ENCODE results near the gene FBXO8. TPM values are rescaled to one million over a fixed set of nuclear protein-coding genes. Genes with fewer than 3 reads are reported as not detected.

FBXO8 gene
- total RNA-seq, 1 donor from 2014 or later = 39.1 TPM

GRCh38 chr4:174198396-174198795 is 85.1 kb downstream of the FBXO8 start:
- intact Hi-C loops (cut with DNase I) = no loop called here
- Histone ChIP-seq H3K27ac (no peak overlapping the region), H3K4me1 (no peaks in the 10 kb centered on the region), H3K9me3 (no peaks in the 10 kb centered on the region), H3K36me3 (no peaks in the 10 kb centered on the region), H3K4me3 (no peak overlapping the region), H3K27me3 (ENCODE audit: low read depth) (peaks cover 23% of the 10 kb centered on the region)
- DNase-seq (no peak), ATAC-seq (no peak)
- TF ChIP-seq CTCF (IDR thresholded peaks at IDR 0.05) = no peak

GRCh38 chr4:174193438-174194374 is 89.8 kb downstream of the FBXO8 start:
- Histone ChIP-seq H3K36me3 (no peaks in the 10 kb centered on the region), H3K27me3 (ENCODE audit: low read depth) (no peaks in the 10 kb centered on the region), H3K27ac (no peak overlapping the region), H3K4me3 (no peak overlapping the region), H3K9me3 (no peaks in the 10 kb centered on the region), H3K4me1 (no peaks in the 10 kb centered on the region)
- intact Hi-C loops (cut with DNase I) = no loop called here
- ATAC-seq = no peak
- TF ChIP-seq CTCF (IDR thresholded peaks at IDR 0.05) = no peak
- DNase-seq = no peak

- ATAC-seq (no peak), DNase-seq (no peak)
- Histone ChIP-seq H3K4me3 (no peak overlapping the region), H3K27ac (no peak overlapping the region), H3K27me3 (ENCODE audit: low read depth) (no peaks in the 10 kb centered on the region), H3K9me3 (no peaks in the 10 kb centered on the region), H3K4me1 (no peaks in the 10 kb centered on the region), H3K36me3 (no peaks in the 10 kb centered on the region)
- intact Hi-C loops (cut with DNase I) = no loop called here
- TF ChIP-seq CTCF (IDR thresholded peaks at IDR 0.05) = no peak
Observed at GRCh38 chr4:174192943-174193342, 90.5 kb downstream of the FBXO8 start.

GRCh38 chr4:174190832-174191500 is 92.5 kb downstream of the FBXO8 start:
- DNase-seq (no peak), ATAC-seq (no peak)
- Histone ChIP-seq H3K27ac (no peak overlapping the region), H3K4me1 (no peaks in the 10 kb centered on the region), H3K27me3 (ENCODE audit: low read depth) (no peaks in the 10 kb centered on the region), H3K9me3 (no peaks in the 10 kb centered on the region), H3K36me3 (no peaks in the 10 kb centered on the region), H3K4me3 (no peak overlapping the region)
- no peak for TF ChIP-seq CTCF (IDR thresholded peaks at IDR 0.05)
- intact Hi-C loops (cut with DNase I) = no loop called here

GRCh38 chr4:174189392-174190015 is 94.0 kb downstream of the FBXO8 start:
- ATAC-seq = no peak
- no peak overlapping the region for H3K27ac ChIP-seq
- no peak for TF ChIP-seq CTCF (IDR thresholded peaks at IDR 0.05)
- no peaks in the 10 kb centered on the region for H3K9me3 ChIP-seq
- no peak overlapping the region for H3K4me3 ChIP-seq
- DNase-seq = no peak
- H3K27me3 ChIP-seq (ENCODE audit: low read depth) = no peaks in the 10 kb centered on the region
- H3K4me1 ChIP-seq = no peaks in the 10 kb centered on the region
- intact Hi-C loops (cut with DNase I) = no loop called here
- no peaks in the 10 kb centered on the region for H3K36me3 ChIP-seq

Other genes starting within 250 kb of the FBXO8 start
- gene CEP44, start 244 bp upstream of the FBXO8 start, total RNA-seq = 17.0 TPM
- 87.2 TPM for gene HPGD, start 238.8 kb upstream of the FBXO8 start, total RNA-seq